ENCODE measurements around the gene POLR1G. TPM values are rescaled to one million over a fixed set of nuclear protein-coding genes. Genes with fewer than 3 reads are reported as not detected.

POLR1G gene
- total RNA-seq, 1 experiment from 2014 or later, result 30.5 TPM

DNA sequence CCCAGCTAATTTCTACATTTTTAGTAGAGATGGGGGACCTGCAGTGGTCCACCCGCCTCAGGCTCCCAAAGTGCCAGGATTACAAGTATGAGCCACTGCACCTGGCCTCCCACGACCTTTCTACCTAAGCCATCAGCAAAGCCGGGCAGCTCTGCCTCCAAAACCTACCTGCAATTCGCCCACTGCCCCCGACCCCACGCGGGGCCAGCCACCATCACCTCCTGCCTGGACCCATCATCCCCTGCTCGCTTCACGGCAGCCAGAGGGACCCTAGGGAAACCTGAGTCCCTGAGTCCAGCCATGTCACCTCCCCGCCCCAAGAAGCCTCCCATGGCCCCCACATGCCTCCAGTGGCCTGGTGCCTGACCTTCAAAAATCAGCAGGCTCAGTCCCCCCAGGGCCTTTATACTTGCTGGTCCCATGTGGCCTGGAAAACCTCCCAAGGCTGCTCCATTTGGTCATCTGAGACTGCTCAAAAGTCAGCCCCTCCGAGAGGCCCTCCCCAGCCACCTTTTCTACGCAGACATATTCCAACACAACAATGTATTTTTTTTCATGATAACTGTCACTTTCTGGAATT lies 48.1 kb upstream of the POLR1G start:
- POLR2A ChIA-PET, result no interaction called here
- H4K20me1 ChIP-seq (ENCODE audit: insufficient read depth), result no peaks in the 10 kb centered on the region
- intact Hi-C loops (cut with micrococcal nuclease), result no loop called here
- H3K4me2 ChIP-seq (ENCODE audit: low read length), result no peak overlapping the region
- H3K79me2 ChIP-seq (ENCODE audit: insufficient read depth, low read length), result no peaks in the 10 kb centered on the region
- no peak overlapping the region for H2AFZ ChIP-seq (ENCODE audit: low read depth, low read length, poor library complexity, severe bottlenecking)
- H3K36me3 ChIP-seq (ENCODE audit: control insufficient read depth in 1 of 2, insufficient read depth in 2 of 2, low read length in 2 of 2), result peaks cover 21 to 45% of the 10 kb centered on the region in 2 experiments; a peak in 3 of 4 replicates
- no peaks in the 10 kb centered on the region for H3K4me1 ChIP-seq (ENCODE audit: control insufficient read depth in 1 of 2, insufficient read depth in 2 of 2, low read length in 2 of 2)
- H3K27ac ChIP-seq (ENCODE audit: low read depth, low read length), result no peak overlapping the region
- RAD21 ChIA-PET (ENCODE audit: low non-redundant PET in 1 of 2, low total read pairs in 2 of 2, uncharacterized antibody in 2 of 2, unreplicated experiment in 2 of 2), result no interaction called here
- CTCF ChIA-PET, result no interaction called here
- TF ChIP-seq RAD21 (IDR thresholded peaks at IDR 0.05; ENCODE audit: low read depth) (no peak), EZH2 (IDR thresholded peaks at IDR 0.05) (no peak), SRF (IDR thresholded peaks at IDR 0.05; ENCODE audit: low read depth) (no peak)
- TF ChIP-seq, protein P1, sequence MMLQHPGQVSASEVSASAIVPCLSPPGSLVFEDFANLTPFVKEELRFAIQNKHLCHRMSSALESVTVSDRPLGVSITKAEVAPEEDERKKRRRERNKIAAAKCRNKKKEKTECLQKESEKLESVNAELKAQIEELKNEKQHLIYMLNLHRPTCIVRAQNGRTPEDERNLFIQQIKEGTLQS (IDR thresholded peaks at IDR 0.05), result no peak
- TF ChIP-seq, protein P2, sequence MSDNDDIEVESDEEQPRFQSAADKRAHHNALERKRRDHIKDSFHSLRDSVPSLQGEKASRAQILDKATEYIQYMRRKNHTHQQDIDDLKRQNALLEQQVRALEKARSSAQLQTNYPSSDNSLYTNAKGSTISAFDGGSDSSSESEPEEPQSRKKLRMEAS (IDR thresholded peaks at IDR 0.05), result no peak
- H3K27me3 ChIP-seq (ENCODE audit: insufficient read depth, low read length), result no peaks in the 10 kb centered on the region
- no peak overlapping the region for H3K9ac ChIP-seq (ENCODE audit: low read length)
- ATAC-seq, result no peak
- no peak for DNase-seq (ENCODE audit: low read depth, low spot score)
- H3K9me2 ChIP-seq (ENCODE audit: insufficient read depth), result no peaks in the 10 kb centered on the region
- BruUV-seq (replicated peaks), result no TSS peak
- H3K9me3 ChIP-seq (ENCODE audit: control insufficient read depth in 1 of 2, insufficient read depth in 1 of 2, low read depth in 1 of 2, low read length in 2 of 2), result no peaks in the 10 kb centered on the region
- H3K4me3 ChIP-seq (replicated peaks in 1 of 2; ENCODE audit: low read depth in 1 of 2, low read length in 2 of 2), result no peak overlapping the region

DNA sequence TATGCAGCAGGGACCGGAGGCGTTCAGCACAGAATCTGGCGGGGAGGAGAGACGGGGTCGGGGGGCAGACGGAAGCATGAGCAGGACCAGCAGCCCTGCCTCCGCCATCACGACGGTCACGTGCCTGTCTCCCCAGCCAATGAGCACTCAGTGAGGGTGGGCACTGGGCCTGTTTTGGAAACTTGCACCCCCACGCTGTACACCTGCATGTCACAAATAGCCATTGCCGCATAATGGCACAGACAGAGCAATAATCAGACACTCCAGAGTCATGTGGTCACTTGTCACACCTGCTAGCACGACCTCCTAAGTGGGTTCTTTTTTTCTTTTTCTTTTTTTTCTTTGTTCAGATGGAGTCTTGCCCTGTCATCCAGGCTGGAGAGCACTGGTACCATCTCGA lies 44.8 kb upstream of the POLR1G start:
- Histone ChIP-seq H3K4me3 (replicated peaks in 1 of 2; ENCODE audit: low read depth in 1 of 2, low read length in 2 of 2) (no peak overlapping the region), H4K20me1 (ENCODE audit: insufficient read depth) (no peaks in the 10 kb centered on the region), H3K4me2 (ENCODE audit: low read length) (no peak overlapping the region), H3K36me3 (ENCODE audit: control insufficient read depth in 1 of 2, insufficient read depth in 2 of 2, low read length in 2 of 2) (peaks cover 11 to 19% of the 10 kb centered on the region in 2 experiments; a peak in 3 of 4 replicates), H3K9ac (ENCODE audit: low read length) (no peak overlapping the region), H3K4me1 (ENCODE audit: control insufficient read depth in 1 of 2, insufficient read depth in 2 of 2, low read length in 2 of 2) (no peaks in the 10 kb centered on the region), H3K79me2 (ENCODE audit: insufficient read depth, low read length) (no peaks in the 10 kb centered on the region), H3K27me3 (ENCODE audit: insufficient read depth, low read length) (no peaks in the 10 kb centered on the region), H2AFZ (ENCODE audit: low read depth, low read length, poor library complexity, severe bottlenecking) (no peak overlapping the region), H3K27ac (ENCODE audit: low read depth, low read length) (no peak overlapping the region), H3K9me3 (ENCODE audit: control insufficient read depth in 1 of 2, insufficient read depth in 1 of 2, low read depth in 1 of 2, low read length in 2 of 2) (no peaks in the 10 kb centered on the region), H3K9me2 (ENCODE audit: insufficient read depth) (no peaks in the 10 kb centered on the region)
- ChIA-PET POLR2A (no interaction called here), RAD21 (ENCODE audit: low non-redundant PET in 1 of 2, low total read pairs in 2 of 2, uncharacterized antibody in 2 of 2, unreplicated experiment in 2 of 2) (no interaction called here), CTCF (no interaction called here)
- DNase-seq (ENCODE audit: low read depth, low spot score), result no peak
- ATAC-seq, result no peak
- intact Hi-C loops (cut with micrococcal nuclease), result no loop called here
- TF ChIP-seq ZFX (IDR thresholded peaks at IDR 0.05), result no peak
- no peak for TF ChIP-seq RAD21 (IDR thresholded peaks at IDR 0.05; ENCODE audit: low read depth)
- TF ChIP-seq CEBPB (IDR thresholded peaks at IDR 0.05; ENCODE audit: low read depth), result no peak
- no peak for TF ChIP-seq EZH2phosphoT487 (IDR thresholded peaks at IDR 0.05; ENCODE audit: borderline replicate concordance)
- TSS peak; percentile 11 for BruUV-seq (replicated peaks)

Measured in HCT116 (cell line).